HG03342 (cell line): Measurements from ENCODE around the gene CFAP54.

ENCODE experiments used
- ATAC-seq: cut with Tn5 transposase; IDR thresholded peaks from one replicate; pipeline ENCODE4 v1.9.1; 2021; ENCODE audit warnings: mild to moderate bottlenecking, moderate library complexity; ENCODE audit not compliant: unreplicated experiment

CFAP54 gene

DNA sequence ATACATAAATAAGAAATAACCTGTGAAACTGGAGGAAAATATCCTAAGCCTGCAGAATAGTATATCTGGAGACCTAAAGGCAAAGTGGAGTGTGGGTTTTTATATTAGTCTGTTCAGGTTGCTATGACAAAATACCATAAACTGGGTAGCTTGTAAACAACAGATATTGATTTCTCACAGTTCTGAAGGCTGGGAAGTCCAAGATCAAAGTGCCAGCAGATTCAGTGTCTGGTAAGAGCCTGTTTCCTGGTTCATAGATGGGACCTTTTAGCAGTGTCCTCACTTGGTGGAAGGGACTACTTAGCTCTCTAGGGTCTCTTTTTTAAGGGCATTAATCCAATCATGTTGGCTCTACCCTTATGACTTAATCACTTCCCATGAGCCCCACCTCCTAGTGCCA is 392.2 kb downstream of the CFAP54 start:
- ATAC-seq, result no peak

DNA sequence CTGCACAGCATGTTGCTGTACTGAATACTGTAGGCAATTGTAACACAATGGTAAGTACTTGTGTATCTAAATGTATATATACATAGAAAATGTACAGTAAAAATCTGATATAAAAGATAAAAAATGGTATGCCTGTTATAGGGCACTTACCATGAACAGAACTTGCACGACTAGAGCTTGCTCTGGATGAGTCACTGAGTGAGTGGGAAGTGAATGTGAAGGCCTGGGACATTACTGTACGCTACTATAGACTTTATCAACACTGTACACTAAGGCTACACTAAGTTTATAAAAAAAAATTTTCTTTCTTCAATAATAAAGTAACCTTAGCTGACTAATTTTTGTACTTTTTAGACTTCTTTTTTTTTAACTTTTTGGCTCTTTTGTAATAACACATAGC is 393.5 kb downstream of the CFAP54 start:
- ATAC-seq, result no peak

DNA sequence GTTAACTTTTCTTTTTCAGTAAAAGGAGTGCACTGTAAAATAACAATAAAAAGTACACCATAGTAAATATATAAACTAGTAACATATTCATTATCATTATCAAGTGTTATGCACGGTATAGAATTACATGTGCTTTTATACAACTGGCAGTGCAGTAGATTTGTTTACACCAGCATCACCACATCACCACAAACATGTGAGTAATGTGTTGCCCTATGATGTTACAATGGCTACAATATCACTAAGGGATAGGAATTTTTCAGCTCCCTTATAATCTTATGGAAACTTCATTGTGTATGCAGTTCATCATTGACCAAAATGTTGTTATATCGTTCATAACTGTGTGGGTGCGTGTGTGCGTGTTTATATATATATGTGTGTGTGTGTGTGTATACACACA is 394.2 kb downstream of the CFAP54 start:
- ATAC-seq, result no peak

DNA sequence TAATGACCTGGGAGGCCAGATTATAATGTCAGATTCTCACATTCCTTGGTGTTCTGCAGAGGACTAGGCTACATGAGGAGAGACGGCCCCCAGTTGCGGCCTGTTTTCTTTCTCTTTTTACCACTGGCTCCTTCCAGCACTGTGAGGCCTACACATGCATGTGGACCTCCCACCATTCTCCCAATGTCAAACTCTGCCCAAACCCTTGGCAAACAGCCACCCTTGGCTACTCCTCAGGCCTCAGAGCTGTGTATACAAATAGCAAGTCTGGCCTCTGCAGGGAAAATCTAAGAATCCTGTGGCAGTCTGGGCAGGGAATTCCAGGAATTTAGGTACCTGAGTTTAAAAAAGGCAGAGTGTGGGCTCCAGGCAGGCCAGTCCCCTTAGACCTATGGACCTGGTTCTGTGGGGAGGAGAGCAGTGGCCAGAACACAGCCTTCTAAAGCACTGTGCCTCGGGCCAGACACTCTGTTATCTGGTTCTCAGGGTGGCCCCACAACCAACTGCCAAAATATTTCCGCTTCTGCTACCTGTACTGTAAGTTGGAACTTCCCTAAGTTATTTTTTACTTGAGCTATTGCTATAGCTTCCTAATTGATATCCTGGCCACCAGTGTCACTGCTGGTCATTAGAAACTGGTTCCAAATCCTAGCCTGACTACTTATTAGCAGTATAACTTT is 397.8 kb downstream of the CFAP54 start:
- no peak for ATAC-seq

DNA sequence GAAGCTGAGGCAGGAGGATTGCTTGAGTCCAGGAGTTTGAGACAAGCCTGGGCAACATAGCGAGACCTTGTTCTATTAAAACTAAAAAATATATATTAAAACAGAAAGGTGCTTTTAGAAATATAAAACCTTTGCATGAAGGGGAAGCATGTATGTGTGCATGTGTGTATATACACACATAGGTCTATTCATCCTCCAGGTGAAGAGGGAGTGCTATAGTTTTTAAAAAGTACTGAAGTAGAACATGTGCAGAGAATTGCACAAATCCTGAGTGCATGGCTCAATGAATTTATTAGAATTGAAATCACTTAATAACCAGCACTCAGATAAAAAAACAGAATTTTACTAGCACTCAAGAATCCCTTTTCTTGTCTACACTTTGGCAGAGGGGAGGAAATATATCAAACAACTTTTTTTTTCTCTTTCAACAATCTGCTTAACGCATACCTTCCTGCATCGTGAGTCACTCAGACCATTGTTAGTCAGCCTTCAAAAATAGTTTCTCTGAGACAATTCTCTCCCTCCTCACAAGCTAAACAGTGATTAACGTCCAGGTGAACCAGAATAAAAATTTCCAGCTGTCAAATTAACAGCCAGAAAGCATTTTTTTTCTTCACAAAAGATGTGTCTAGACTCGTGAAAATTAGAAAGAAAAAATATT is 400.0 kb downstream of the CFAP54 start:
- no peak for ATAC-seq

DNA sequence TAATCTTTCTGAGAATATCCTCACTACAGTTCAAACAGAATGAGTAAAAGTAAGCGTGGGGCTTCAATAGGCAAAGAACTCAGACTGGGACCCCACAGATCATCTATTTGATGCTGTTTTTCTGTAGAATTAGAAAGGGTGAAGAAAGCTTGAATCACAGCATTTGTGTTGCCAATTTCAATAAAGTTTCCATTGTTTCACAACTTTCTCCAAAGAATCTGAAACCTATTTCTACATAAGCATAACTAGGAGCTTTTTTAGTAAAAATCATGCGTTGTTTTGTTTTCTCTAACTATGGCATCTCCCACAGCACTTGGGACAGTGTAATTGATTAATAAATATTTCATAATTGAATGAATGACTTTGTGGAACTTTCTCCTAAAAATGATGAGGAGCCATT is 401.0 kb downstream of the CFAP54 start:
- ATAC-seq, result no peak

DNA sequence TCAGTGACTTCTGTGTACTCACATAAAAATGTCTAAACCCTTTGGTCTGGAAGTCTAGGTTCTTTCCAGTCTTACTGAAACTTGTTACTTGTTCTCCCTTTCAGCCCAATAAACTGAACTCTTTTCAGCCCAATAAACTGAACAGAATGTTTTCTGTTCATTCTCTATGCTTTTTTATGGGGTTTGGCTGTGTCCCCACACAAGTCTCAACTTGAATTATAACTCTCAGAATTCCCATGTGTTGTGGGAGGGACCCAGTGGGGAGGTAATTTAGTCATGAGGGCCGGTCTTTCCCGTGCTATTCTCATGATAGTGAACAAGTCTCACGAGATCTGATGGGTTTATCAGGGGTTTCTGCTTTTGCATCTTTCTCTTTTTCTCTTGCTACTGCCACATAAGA is 402.7 kb downstream of the CFAP54 start:
- ATAC-seq, result no peak

DNA sequence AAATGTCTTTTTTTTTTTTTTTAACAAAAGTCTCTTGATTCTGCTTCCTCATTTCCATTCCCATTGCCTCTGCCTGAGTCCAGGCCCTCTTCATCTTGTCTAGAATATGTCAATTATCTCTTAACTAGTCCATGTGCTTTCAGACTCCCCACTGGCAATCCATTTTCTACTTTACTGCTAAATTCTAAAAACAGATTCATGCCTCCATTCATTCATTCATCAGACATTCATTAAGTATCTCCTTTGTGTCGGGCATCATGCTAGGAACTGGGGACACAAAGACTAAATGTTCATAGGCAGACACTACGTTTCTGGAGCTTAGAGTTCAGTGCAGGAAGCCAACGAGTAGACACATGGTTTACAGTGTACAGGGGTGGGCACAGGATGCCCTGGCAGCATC is 408.0 kb downstream of the CFAP54 start:
- no peak for ATAC-seq

DNA sequence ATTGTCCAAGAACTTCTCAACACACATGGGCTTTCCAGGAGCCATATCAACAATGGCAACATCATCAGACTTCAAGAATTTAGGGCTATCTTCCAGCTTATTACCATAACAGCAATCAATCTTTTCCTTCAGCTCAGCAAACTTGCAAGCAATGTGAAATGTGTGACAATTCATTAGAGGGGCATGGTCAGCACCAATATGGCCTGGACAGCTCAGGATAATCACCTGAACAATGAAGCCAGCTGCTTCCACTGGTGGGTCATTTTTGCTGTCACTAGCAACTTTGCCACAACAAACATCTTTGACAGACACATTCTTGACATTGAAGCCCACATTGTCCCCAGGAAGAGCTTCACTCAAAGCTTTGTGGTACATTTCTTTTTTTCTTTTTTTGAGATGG is 411.8 kb downstream of the CFAP54 start:
- ATAC-seq, result no peak

DNA sequence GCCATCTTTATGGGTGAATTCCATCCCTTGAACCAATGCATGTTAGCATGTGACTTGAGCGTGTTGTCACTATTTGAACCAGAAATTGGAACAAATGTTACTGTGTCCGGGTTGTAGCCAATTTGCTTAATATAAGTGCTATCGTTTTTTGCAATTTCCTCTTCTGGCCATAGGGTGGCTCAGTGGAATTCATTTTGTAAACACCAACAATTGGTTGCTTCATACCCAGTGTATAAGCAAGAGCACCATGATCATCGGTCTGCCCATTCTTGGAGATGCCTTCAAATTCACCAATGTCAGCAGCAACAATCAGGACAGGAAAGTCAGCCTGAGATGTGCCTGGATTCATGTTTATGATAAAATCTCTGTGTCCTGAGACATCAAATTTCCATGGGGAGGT is 412.7 kb downstream of the CFAP54 start:
- ATAC-seq, result no peak

DNA sequence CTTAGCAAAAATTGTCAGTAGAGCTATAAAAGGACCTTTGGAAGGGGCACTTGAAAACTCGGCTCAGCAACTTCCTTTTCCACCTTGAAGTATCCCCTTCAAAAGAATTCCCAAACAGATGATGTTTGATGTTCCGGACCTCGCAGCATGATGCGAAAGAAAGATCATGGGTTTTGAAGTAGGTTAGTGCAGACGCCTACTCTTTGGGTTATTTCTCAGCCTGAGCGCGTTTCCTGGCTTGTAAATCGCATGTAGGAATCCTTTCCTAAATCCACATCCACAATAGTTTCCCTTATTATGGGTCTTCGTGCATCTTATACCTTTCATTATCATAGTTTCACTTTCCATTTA is 417.1 kb downstream of the CFAP54 start:
- no peak for ATAC-seq

DNA sequence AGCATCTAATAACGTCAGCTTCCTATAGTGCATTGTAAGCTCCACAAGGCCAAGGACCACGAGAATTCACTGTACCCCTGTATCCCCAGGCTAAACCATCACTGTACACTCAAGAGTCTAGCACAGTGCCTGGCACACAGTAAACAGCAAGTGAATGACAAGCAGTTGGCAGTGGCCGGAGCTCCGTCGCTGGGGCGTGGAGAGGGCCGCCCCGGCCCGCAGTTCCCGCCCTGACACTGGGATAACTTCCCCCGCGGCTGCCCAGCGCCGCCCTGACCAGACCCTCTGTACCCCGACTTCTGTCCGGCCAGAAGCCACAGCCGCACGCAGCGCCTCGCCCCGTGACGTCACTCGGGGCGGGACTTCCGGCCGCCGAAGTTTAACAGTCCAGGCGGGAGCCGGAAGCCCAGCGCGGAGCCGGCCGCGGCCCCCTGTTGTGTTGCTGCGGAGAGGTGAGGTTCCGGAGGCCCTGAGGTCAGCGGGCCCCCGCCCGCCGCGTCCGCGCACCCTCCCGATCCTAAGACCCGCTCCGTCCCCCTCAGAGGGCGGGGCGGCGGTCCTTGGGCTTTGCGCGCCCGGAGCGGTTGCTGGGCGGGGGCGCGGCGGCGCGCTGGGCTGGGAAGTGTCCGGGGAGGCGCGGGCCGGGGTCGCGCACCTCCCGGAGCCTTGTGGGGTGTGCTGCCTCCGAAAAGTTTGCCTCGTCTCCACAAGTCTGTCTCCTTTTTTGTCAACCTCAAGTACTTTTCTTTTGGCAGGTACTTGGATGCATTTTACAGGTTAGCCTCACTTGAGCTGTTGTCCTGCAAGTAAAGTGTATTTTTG is 417.7 kb downstream of the CFAP54 start, which contains the start of gene NEDD1:
TSS of gene NEDD1 (plus strand) at position 409 of the 822 bp plus-strand sequence. CDS start 2,503 bp downstream, outside the sequence.
- peak; percentile 93 for ATAC-seq

DNA sequence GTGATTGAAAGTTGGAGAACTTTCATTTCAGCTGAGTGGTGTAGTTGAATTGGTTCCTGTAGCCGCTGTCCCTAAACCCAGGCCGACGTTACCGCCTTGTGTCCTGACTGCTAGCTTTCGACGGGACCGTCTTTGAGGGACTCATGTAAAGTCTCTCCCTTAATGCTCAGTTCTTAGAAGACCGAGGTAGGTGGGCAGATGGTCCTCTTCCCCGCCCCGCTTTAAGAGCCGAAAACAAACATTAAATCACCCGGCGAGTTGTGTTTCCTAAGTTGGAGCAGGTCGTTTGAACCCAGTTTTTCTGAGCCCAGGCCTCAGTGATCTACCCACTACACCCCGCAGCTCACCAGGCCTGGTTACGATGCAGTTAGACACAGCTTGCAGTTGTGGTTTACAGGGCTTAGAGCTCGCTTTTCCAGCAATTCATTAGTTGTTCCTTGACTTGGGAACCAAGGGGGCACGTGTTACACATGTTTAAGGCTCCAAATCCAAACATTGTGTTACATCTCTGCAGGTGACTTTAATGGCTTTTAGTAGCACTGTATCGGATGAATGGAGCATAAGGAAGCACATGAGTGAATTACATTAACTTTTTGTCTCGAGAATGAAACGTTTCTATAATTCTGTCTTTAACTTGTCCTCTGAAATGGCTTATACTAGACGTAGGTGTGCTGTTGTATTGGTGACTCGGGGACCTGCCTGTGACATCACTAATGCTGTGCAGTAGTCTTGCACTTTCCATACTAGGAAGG is 418.5 kb downstream of the CFAP54 start:
- ATAC-seq, result peak; percentile 30

DNA sequence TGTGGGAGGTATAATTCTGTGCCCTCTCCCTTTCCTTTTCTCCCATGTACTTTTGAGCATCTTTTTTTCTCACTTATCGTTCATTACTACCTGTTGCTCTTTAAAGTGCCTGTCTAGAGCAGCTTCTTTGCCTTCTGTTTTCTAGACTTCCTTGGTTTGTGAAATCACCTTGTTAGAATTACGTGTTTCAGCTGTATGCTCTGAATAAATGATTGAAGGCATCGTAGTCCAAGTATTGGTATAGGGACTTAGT is 419.0 kb downstream of the CFAP54 start:
- ATAC-seq, result no peak

DNA sequence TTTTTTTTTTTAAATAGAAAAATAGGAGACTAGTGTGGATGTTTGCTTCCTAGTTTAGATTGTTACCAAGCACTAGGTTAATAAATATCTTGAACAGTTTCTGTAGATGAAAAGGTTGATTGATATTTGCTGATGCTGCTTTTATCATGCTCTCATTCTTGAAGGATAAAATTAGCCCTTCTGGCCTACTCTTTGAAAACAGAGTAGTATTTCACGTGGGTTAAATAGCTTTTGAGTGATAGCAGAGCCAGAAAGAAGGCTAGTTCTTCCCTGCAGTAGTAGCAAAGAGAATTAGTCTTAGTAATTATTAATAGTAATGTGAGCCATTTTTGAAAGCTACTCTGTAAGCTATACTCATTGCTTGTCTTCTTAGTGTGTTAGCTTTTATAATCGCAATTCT is 422.9 kb downstream of the CFAP54 start:
- ATAC-seq, result no peak

DNA sequence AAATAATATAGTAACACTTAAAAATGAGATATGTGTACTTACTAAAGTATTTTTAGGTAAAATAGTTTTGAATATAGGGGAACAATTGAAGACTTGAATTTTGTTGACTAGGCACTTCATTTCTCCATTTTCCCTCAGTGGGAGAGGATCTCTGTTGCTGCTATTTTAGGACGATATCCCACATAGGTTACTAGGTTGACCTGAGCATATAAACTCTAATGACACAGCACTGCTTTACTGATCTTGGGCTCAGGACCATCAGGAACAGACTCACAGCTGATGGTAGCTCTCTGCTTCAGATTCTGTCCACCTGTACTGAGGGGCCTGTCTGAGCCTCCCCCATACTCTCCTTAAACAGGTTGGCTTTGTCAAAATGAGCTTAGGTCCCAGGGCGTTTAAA is 423.6 kb downstream of the CFAP54 start:
- no peak for ATAC-seq

DNA sequence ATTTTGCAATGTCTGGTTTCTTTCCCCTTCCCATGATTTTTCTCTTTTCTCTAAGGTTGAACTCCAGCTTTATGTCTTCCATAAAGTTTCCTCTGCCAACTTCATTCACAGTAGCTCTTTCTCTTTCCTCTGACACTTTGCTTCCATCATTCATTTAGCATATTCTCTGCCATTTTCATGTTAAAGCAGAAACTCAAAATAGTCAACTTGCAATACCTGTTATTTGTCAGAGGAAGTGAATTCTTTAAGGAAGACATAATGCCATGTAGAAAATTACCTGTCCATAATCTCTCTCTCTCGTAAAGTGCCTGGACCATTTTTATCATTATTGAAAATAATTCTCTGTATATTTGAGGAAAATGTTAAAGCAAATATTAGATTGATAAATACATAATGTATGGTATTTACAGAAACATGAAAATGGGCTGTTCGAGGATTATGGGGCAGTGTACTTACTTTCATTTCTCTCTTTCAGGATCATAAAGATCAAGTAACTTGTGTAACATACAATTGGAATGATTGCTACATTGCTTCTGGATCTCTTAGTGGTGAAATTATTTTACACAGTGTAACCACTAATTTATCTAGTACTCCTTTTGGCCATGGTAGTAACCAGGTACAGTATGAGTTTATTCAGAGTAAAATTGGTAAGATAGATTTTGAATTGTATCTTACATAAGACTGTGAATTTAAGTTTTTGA is 430.3 kb downstream of the CFAP54 start:
- ATAC-seq, result no peak
